A549 (cell line): Measurements from ENCODE around the gene QRICH2. TPM values are rescaled to one million over a fixed set of nuclear protein-coding genes. Genes with fewer than 3 reads are reported as not detected.

Experiments used
- ATAC-seq, 2 experiments: fragments of 200-7000 bp in 1 of 2; fragments of >200 bp in 1 of 2; cut with Nextera tagmentation in 1 of 2; cut with Tn5 transposase in 1 of 2; 3 replicates each; pipeline versions ENCODE4 v1.8.0 to v1.9.1; 2018 to 2020; ENCODE audit warnings: mild to moderate bottlenecking in 1 of 2, moderate library complexity in 1 of 2
- CTCF ChIA-PET: fragments of 300-600 bp; sonication (Branson Sonifier 250); formaldehyde crosslinking; extraction: SDS; loops from one replicate; lab custom pipeline; 2021; ENCODE audit warnings: antibody characterized with exemption, inconsistent platforms; lab: Yijun Ruan, JAX
- POLR2A ChIA-PET: fragments of 350-600 bp; formaldehyde crosslinking; extraction: SDS; loops from one replicate; lab custom pipeline; 2021; ENCODE audit warnings: antibody characterized with exemption, inconsistent platforms; lab: Yijun Ruan, JAX
- DNase-seq, 2 experiments: peaks; one replicate each; pipeline versions ENCODE4 v3.0.0 to v3.0.0-alpha.2; 2011 to 2016; ENCODE audit warnings: low read depth in 1 of 2, low spot score in 1 of 2
- FAIRE-seq: peaks from 2 replicates; lab custom pipeline; 2011; peaks lifted over from hg19 to GRCh38; lab: Jason Lieb, UNC
- H3K27ac ChIP-seq, 2 experiments: fragments of >200 bp; sonication (Bioruptor Twin); formaldehyde crosslinking; 3 replicates each; pipeline ENCODE4 v1.5.1; 2016 to 2017
- H3K4me1 ChIP-seq: fragments of >200 bp; sonication (Bioruptor Twin); formaldehyde crosslinking; 3 replicates; pipeline ENCODE4 v1.6.1; 2016
- H3K4me2 ChIP-seq: fragments of >200 bp; sonication (Bioruptor Twin); formaldehyde crosslinking; 3 replicates; pipeline ENCODE4 v1.6.1; 2016
- H3K4me3 ChIP-seq: fragments of >200 bp; sonication (Bioruptor Twin); formaldehyde crosslinking; 3 replicates; pipeline ENCODE4 v1.5.1; 2016
- H3K9me3 ChIP-seq: fragments of >200 bp; sonication (Bioruptor Twin); formaldehyde crosslinking; 3 replicates; pipeline ENCODE4 v1.6.1; 2016
- BCL3 ChIP-seq: fragments of >200 bp; sonication (Bioruptor Twin); formaldehyde crosslinking; IDR thresholded peaks from 3 replicates; pipeline ENCODE4 v1.6.1; 2016
- BHLHE40 ChIP-seq: IDR thresholded peaks from 2 replicates; pipeline ENCODE4 v1.6.1; 2012; ENCODE audit warnings: low read depth, low read length, inconsistent platforms
- CBX2 ChIP-seq: fragments of 200-600 bp; sonication (generic); IDR thresholded peaks from 2 replicates; pipeline ENCODE4 v1.6.1; 2016; ENCODE audit warnings: low read depth, mild to moderate bottlenecking, borderline replicate concordance
- CHD2 ChIP-seq: fragments of 150-350 bp; IDR thresholded peaks from 2 replicates; pipeline ENCODE4 v1.6.1; 2014; ENCODE audit warnings: low read length; ENCODE audit not compliant: partially characterized antibody
- CTCF ChIP-seq: fragments of >200 bp; sonication (Bioruptor Twin); formaldehyde crosslinking; IDR thresholded peaks from 3 replicates; pipeline ENCODE4 v1.5.1; 2016
- EHF ChIP-seq: fragments of 250-450 bp; sonication (Bioruptor Pico); IDR thresholded peaks from 2 replicates; pipeline ENCODE4 v1.5.0; 2020; ENCODE audit warnings: mild to moderate bottlenecking
- ELK1 ChIP-seq: fragments of 150-350 bp; IDR thresholded peaks from 2 replicates; pipeline ENCODE4 v1.6.1; 2014; ENCODE audit warnings: low read depth, mild to moderate bottlenecking, low read length
- FOXS1 ChIP-seq: fragments of 250-450 bp; sonication (Bioruptor Pico); IDR thresholded peaks from 2 replicates; pipeline ENCODE4 v1.5.0; 2020; ENCODE audit warnings: mild to moderate bottlenecking, moderate library complexity
- HDAC2 ChIP-seq: fragments of 200-600 bp; sonication (generic); IDR thresholded peaks from 2 replicates; pipeline ENCODE4 v1.6.1; 2016
- HOXA7 ChIP-seq: fragments of 250-450 bp; sonication (Bioruptor Pico); IDR thresholded peaks from 2 replicates; pipeline ENCODE4 v1.5.0; 2020; ENCODE audit warnings: mild to moderate bottlenecking, moderate library complexity
- KDM5A ChIP-seq: fragments of 200-600 bp; sonication (generic); IDR thresholded peaks from 2 replicates; pipeline ENCODE4 v1.6.1; 2016; ENCODE audit warnings: antibody characterized with exemption, mild to moderate bottlenecking
- MAX ChIP-seq: IDR thresholded peaks from 2 replicates; pipeline ENCODE4 v1.6.1; 2012
- NFE2L2 ChIP-seq: fragments of 150-350 bp; conservative IDR thresholded peaks from 2 replicates; pipeline ENCODE4 v1.6.1; 2014; ENCODE audit warnings: low read length
- NR3C1 ChIP-seq: fragments of >200 bp; sonication (Bioruptor Twin); formaldehyde crosslinking; IDR thresholded peaks from 3 replicates; pipeline ENCODE4 v1.6.1; 2017
- PBX3 ChIP-seq: IDR thresholded peaks from 2 replicates; pipeline ENCODE4 v1.6.1; 2012
- POLR2A ChIP-seq: IDR thresholded peaks from 2 replicates; pipeline ENCODE4 v1.6.1; 2012; ENCODE audit warnings: mild to moderate bottlenecking, low read length
- RAD21 ChIP-seq, 2 experiments: fragments of >200 bp in 1 of 2; sonication (Bioruptor Twin) in 1 of 2; formaldehyde crosslinking in 1 of 2; IDR thresholded peaks in 1 of 2; conservative IDR thresholded peaks in 1 of 2; 2 replicates in 1 of 2; 3 replicates in 1 of 2; pipeline ENCODE4 v1.6.1; 2012 to 2018; ENCODE audit warnings: inconsistent platforms in 1 of 2
- SMC3 ChIP-seq: fragments of >200 bp; sonication (Bioruptor Twin); formaldehyde crosslinking; IDR thresholded peaks from 3 replicates; pipeline ENCODE4 v1.6.1; 2018; ENCODE audit warnings: inconsistent platforms
- ZC3H11A ChIP-seq: fragments of 450-650 bp; IDR thresholded peaks from 2 replicates; pipeline ENCODE4 v1.6.1; 2014; ENCODE audit warnings: antibody characterized with exemption, mild to moderate bottlenecking
- WGBS: methylation state at CpG from one replicate; pipeline ENCODE4 v1.1.6; 2017; ENCODE audit errors: missing lambda C conversion rate; 5-methylcytosine and 5-hydroxymethylcytosine counted together
- polyA plus RNA-seq, 4 experiments: library from polyadenylated mRNA; depleted of rRNA in 3 of 4; stranded (reverse); fragments of >200 nt; fragmentation: RNase III in 1 of 4; extraction: RNeasy Plus Mini Kit Qiagen cat#74134 plus additional on column Dnase treatment in 1 of 4; gene quantifications; 2 replicates in 3 of 4; 3 replicates in 1 of 4; pipeline ENCODE4 v1.2.3, GENCODE V29; 2011 to 2017

Gene QRICH2
- polyA plus RNA-seq, 2 of the 4 experiments (the other 2 are of a cell fraction) = 0.57 to 0.88 TPM

- CTCF ChIA-PET = interaction anchor here (0.5 to 19.0 kb wide), 32 partner anchors 9 to 460 kb away, joined by 3 to 285 read pairs (median 5); partner anchors contain the start of genes PRPSAP1 and SPHK1
These were observed 3.6 kb downstream of the QRICH2 start for GRCh38 chr17:76304226-76305134.

GRCh38 chr17:76297436-76297835 lies 10.6 kb downstream of the QRICH2 start:
- DNase-seq (no peak), FAIRE-seq (no peak), ATAC-seq (no peak)
- ChIA-PET CTCF (interaction anchor here (0.6 to 19.0 kb wide), 9 partner anchors 12 to 283 kb away, joined by 3 to 285 read pairs (median 33); partner anchors contain the start of genes QRICH2 and SPHK1), POLR2A (no interaction called here)
- TF ChIP-seq ZC3H11A (no peak), CHD2 (no peak), CBX2 (no peak), FOXS1 (no peak), RAD21 (conservative IDR thresholded peaks at IDR 0.05 in 1 of 2, IDR thresholded peaks at IDR 0.05 in 1 of 2) (no peak), SMC3 (no peak), BHLHE40 (no peak), POLR2A (no peak), CTCF (no peak), KDM5A (no peak), NR3C1 (no peak), EHF (no peak), PBX3 (no peak), HDAC2 (no peak), HOXA7 (CRISPR knock-in tag) (no peak), MAX (no peak)
- H3K4me3 ChIP-seq = no peak overlapping the region
- H3K4me2 ChIP-seq = no peak overlapping the region
- H3K27ac ChIP-seq = no peak overlapping the region
- 97% methylated on average over 3 of the region's 3 CpGs for WGBS
- H3K9me3 ChIP-seq = no peaks in the 10 kb centered on the region
- no peaks in the 10 kb centered on the region for H3K4me1 ChIP-seq

More at GRCh38 chr17:76304226-76305134, 3.6 kb downstream of the QRICH2 start:
- no peak for FAIRE-seq
- H3K4me3 ChIP-seq = no peak overlapping the region
- H3K27ac ChIP-seq = no peak overlapping the region
- WGBS = 84% methylated on average over 17 of the region's 17 CpGs
- peak; percentile 23 to 28; a peak in 4 of 6 replicates for ATAC-seq
- no peaks in the 10 kb centered on the region for H3K9me3 ChIP-seq
- no peak for TF ChIP-seq ELK1
- no peak for TF ChIP-seq NFE2L2
- no peak for TF ChIP-seq BCL3
- H3K4me2 ChIP-seq = no peak overlapping the region
- no peak for DNase-seq
- no peaks in the 10 kb centered on the region for H3K4me1 ChIP-seq
- POLR2A ChIA-PET = no interaction called here
